Upper lobe of left lung (tissue), 6 donors: Measurements from ENCODE around the gene GART. TPM values are rescaled to one million over a fixed set of nuclear protein-coding genes. Genes with fewer than 3 reads are reported as not detected.
A peak's percentile ranks its signal among the peaks of the same experiment; 100 is the strongest.
"Not testable (repeated sequence)": the region's sequence is repeated elsewhere in the genome, so short reads cannot be mapped to it uniquely, and the experiment has no call there.

Experiments
- ATAC-seq, 2 donors: fragments of 200-7000 bp; cut with Tn5 transposase; one replicate each; pipeline ENCODE4 v1.9.1; 2022; ENCODE audit warnings: mild to moderate bottlenecking in 2 of 2, moderate library complexity in 2 of 2; ENCODE audit not compliant: low FRiP score in 2 of 2
- DNase-seq, 2 donors: peaks; one replicate each; pipeline ENCODE4 v3.0.0-alpha.2; 2019 to 2020
- H3K27ac ChIP-seq, 4 donors: fragments of 200-600 bp; sonication (generic); one replicate each; pipeline ENCODE4 v1.5.1; 2016 to 2019
- H3K27me3 ChIP-seq, 4 donors: fragments of 200-600 bp; sonication (generic); one replicate each; pipeline ENCODE4 v1.5.1; 2017 to 2019
- H3K36me3 ChIP-seq, 4 donors: fragments of 200-600 bp; sonication (generic); one replicate each; pipeline ENCODE4 v1.5.1; 2016 to 2019
- H3K4me1 ChIP-seq, 4 donors: fragments of 200-600 bp; sonication (generic); one replicate each; pipeline ENCODE4 v1.5.1; 2018 to 2019
- H3K4me3 ChIP-seq, 4 donors: fragments of 200-600 bp; sonication (generic); one replicate each; pipeline ENCODE4 v1.5.1; 2017 to 2019; ENCODE audit warnings: mild to moderate bottlenecking in 2 of 4, moderate library complexity in 1 of 4
- H3K9me3 ChIP-seq, 4 donors: fragments of 200-600 bp; sonication (generic); one replicate each; pipeline ENCODE4 v1.5.1; 2018 to 2019
- EP300 ChIP-seq, 4 donors: sonication (generic); formaldehyde crosslinking; IDR thresholded peaks; one replicate each; pipeline ENCODE4 v1.5.1; 2017; ENCODE audit warnings: antibody characterized with exemption in 4 of 4, control low read depth in 2 of 4
- POLR2A ChIP-seq, 4 donors: fragments of 450-650 bp; IDR thresholded peaks; one replicate each; pipeline ENCODE4 v1.5.1; 2016 to 2017; ENCODE audit warnings: antibody characterized with exemption in 4 of 4, mild to moderate bottlenecking in 2 of 4
- POLR2AphosphoS5 ChIP-seq, 2 donors: sonication (generic); formaldehyde crosslinking; IDR thresholded peaks; one replicate each; pipeline ENCODE4 v1.5.1; 2017; ENCODE audit warnings: antibody characterized with exemption in 2 of 2
- WGBS, 2 donors: methylation state at CpG; one replicate each; pipeline ENCODE4 v1.1.5; 2017 to 2018; 5-methylcytosine and 5-hydroxymethylcytosine counted together
- total RNA-seq, 6 donors: library from RNA; depleted of rRNA in 4 of 6; stranded (reverse); fragments of >200 nt in 4 of 6; gene quantifications; one replicate each; pipeline versions ENCODE4 v1.1.0 to v1.2.1, GENCODE V29; 2016 to 2021
- TF ChIP-seq, protein P1 (sequence below), 6 experiments: fragments of 450-650 bp in 4 of 6; fragments of 200-600 bp in 2 of 6; sonication (generic) in 2 of 6; IDR thresholded peaks; one replicate each; pipeline ENCODE4 v1.5.1; 2016 to 2019; ENCODE audit warnings: antibody characterized with exemption in 6 of 6
- donor health status: DM: no; HTN: no; CAD: no; lungs with moderate emphysema.
- donor health status: DM: no; HTN: yes; CAD: no; lungs with severe emphysema.

GART gene
- total RNA-seq, 6 donors from 2014 or later, result 55.9 to 89.8 (median 64.3) TPM

DNA sequence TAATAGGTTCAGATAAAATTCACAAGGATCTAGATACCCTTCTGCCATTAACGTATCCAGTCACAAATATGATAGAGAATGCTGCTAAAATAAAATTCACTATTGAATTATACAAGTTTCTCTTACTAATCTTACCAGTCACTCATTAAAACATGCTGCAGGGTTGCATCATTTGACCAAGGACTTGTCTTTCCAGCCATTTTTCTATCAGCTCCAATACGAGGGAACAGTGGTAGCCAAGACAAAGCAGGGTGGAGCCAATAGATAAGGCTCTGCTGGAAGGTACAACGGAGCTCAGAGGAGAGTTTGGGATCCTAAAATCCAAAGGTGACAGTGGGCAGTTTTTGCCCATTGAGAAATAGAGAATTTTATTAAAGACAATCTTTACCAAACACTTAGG lies 42.5 kb upstream of the GART start:
- Histone ChIP-seq H3K4me3 (no peak overlapping the region), H3K9me3 (no peaks in the 10 kb centered on the region), H3K4me1 (peaks cover 4 to 13% (median 8%) of the 10 kb centered on the region in 4 donors), H3K27ac (no peak overlapping the region), H3K36me3 (peaks cover 0 to 2% (median 0%) of the 10 kb centered on the region in 4 donors), H3K27me3 (no peaks in the 10 kb centered on the region)
- WGBS, 2 donors, result 80 to 84% methylated on average over 3 of the region's 3 CpGs
- DNase-seq, result no peak
- TF ChIP-seq, protein P1, sequence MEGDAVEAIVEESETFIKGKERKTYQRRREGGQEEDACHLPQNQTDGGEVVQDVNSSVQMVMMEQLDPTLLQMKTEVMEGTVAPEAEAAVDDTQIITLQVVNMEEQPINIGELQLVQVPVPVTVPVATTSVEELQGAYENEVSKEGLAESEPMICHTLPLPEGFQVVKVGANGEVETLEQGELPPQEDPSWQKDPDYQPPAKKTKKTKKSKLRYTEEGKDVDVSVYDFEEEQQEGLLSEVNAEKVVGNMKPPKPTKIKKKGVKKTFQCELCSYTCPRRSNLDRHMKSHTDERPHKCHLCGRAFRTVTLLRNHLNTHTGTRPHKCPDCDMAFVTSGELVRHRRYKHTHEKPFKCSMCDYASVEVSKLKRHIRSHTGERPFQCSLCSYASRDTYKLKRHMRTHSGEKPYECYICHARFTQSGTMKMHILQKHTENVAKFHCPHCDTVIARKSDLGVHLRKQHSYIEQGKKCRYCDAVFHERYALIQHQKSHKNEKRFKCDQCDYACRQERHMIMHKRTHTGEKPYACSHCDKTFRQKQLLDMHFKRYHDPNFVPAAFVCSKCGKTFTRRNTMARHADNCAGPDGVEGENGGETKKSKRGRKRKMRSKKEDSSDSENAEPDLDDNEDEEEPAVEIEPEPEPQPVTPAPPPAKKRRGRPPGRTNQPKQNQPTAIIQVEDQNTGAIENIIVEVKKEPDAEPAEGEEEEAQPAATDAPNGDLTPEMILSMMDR (IDR thresholded peaks at IDR 0.05), result no peak
- TF ChIP-seq POLR2AphosphoS5 (IDR thresholded peaks at IDR 0.05), result no peak
- TF ChIP-seq EP300 (IDR thresholded peaks at IDR 0.05), result no peak
- no peak for TF ChIP-seq POLR2A (IDR thresholded peaks at IDR 0.05)
- ATAC-seq, result no peak

DNA sequence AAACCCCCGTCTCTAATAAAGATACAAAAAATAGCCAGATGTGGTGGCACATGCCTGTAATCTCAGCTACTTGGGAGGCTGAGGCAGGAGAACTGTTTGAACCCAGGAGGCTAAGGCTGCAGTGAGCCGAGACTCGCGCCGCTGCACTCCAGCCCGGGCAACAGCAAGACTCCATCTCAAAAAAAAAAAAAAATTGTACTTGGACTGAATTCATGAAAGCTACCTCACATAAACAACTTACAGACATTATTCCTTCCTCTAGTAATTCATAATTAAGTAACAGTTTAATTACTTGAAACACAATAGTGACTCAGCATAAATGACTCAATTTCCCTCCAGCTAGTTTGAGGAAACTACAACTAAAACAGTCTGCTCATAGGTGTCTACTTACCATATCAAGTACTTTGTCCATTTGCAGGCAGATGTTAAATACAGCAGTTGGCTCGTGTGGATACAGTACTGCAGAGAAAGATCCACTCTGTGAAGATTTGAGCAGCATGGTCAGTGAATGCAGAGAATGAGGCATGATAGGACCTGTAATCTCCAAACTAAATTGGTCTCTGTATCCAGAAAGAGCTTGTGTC lies 37.1 kb upstream of the GART start:
- ATAC-seq, result no peak
- peak overlapping the region in 2 of 4 donors; percentile 51 to 54 for H3K27ac ChIP-seq

DNA sequence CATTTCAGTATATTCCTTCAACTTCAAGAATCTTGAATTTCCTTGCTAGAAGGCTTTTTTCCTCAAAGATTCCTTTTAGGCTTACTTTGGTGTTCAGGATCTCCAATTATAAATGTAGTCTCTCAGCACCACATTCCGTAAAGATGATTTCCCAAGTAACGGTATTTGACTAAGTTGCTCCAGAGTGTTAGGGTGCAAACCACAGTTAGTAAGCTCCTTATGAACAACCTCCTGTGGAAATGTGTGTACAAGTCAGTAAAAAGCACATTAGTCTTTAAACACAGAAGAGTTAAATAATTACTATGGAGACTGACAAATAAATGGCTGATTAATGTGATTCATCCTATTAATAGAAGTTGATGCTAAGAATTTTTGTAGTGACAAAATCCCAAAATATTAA lies 36.3 kb upstream of the GART start:
- 73 to 95% methylated on average over 2 of the region's 2 CpGs for WGBS, 2 donors
- Histone ChIP-seq H3K27ac (peak overlapping the region in 1 of 4 donors; percentile 20), H3K36me3 (peaks cover 22 to 52% (median 32%) of the 10 kb centered on the region in 4 donors), H3K27me3 (no peaks in the 10 kb centered on the region), H3K4me1 (peaks cover 0 to 12% (median 3%) of the 10 kb centered on the region in 4 donors), H3K9me3 (no peaks in the 10 kb centered on the region), H3K4me3 (no peak overlapping the region)
- TF ChIP-seq, protein P1 (IDR thresholded peaks at IDR 0.05), result no peak
- TF ChIP-seq POLR2A (IDR thresholded peaks at IDR 0.05), result no peak
- TF ChIP-seq EP300 (IDR thresholded peaks at IDR 0.05), result no peak
- no peak for TF ChIP-seq POLR2AphosphoS5 (IDR thresholded peaks at IDR 0.05)
- DNase-seq (no peak), ATAC-seq (no peak)

More for the DNA sequence above, 37.1 kb upstream of the GART start:
- DNase-seq, result no peak
- Histone ChIP-seq H3K4me1 (peaks cover 0 to 12% (median 3%) of the 10 kb centered on the region in 4 donors), H3K36me3 (peaks cover 15 to 43% (median 28%) of the 10 kb centered on the region in 4 donors), H3K4me3 (no peak overlapping the region), H3K27me3 (no peaks in the 10 kb centered on the region), H3K9me3 (no peaks in the 10 kb centered on the region)
- 81 to 90% methylated on average over 7 of the region's 7 CpGs for WGBS, 2 donors
- no peak for TF ChIP-seq POLR2A (IDR thresholded peaks at IDR 0.05)
- no peak for TF ChIP-seq POLR2AphosphoS5 (IDR thresholded peaks at IDR 0.05)
- TF ChIP-seq, protein P1 (IDR thresholded peaks at IDR 0.05), result no peak
- no peak for TF ChIP-seq EP300 (IDR thresholded peaks at IDR 0.05)

DNA sequence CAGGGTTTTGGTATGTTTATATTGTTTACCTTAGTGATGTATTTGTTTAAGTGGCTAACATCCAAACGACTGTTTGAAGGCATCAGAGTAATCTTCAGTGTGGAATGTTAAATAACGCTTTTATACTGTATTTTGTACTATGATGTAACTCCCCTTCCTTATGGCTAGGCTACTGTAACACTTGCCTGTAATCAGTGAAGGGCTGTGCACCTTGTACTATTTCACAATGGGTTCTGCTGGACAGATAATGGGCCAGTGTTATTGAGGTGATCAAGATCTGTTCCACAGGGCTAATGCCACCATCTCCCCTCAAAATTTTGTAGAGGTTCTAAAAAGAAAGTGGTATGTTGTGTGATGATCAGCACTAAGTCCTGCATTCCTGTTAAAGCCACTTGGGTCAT lies 34.8 kb upstream of the GART start:
- H3K9me3 ChIP-seq, H3K4me3 ChIP-seq, ATAC-seq, DNase-seq, H3K27ac ChIP-seq, H3K27me3 ChIP-seq: not testable (repeated sequence)
- Histone ChIP-seq H3K36me3 (peaks cover 26 to 66% (median 37%) of the 10 kb centered on the region in 4 donors), H3K4me1 (peaks cover 0 to 12% (median 3%) of the 10 kb centered on the region in 4 donors)
- 24 to 34% methylated on average over 2 of the region's 2 CpGs for WGBS, 2 donors

DNA sequence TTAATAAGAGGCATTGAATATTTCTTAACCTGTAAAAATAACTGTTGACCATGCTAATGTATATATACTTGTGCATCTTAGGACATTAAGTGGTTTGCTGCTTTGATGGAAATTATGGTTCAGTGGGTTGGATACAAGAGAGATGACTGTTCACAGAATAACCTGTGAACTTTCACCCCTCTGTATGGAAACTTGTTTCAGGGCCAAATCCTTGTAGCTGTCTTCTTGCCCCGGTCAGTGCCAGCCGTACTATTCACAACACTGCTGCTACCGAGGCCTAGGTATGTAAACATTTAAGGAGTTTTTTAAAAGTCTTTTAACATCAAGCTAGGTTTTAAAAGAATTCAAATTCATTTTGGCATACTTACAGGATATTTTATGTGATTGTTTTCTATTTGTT lies 30.4 kb upstream of the GART start:
- TF ChIP-seq POLR2AphosphoS5 (IDR thresholded peaks at IDR 0.05) (no peak), EP300 (IDR thresholded peaks at IDR 0.05) (no peak), POLR2A (IDR thresholded peaks at IDR 0.05) (no peak)
- TF ChIP-seq, protein P1 (IDR thresholded peaks at IDR 0.05), result no peak
- peaks cover 44 to 100% (median 61%) of the 10 kb centered on the region in 4 donors for H3K36me3 ChIP-seq
- WGBS, 2 donors, result 47 to 61% methylated on average over 3 of the region's 3 CpGs
- peaks cover 0 to 19% (median 5%) of the 10 kb centered on the region in 4 donors for H3K4me1 ChIP-seq
- no peaks in the 10 kb centered on the region for H3K27me3 ChIP-seq
- H3K9me3 ChIP-seq, result no peaks in the 10 kb centered on the region
- no peak for DNase-seq
- H3K4me3 ChIP-seq, result no peak overlapping the region
- no peak for ATAC-seq
- H3K27ac ChIP-seq, result no peak overlapping the region
